Stimulated activated CD8-positive, alpha-beta memory T cell treated with anti-CD3 and anti-CD28 coated beads, Interleukin-15, amount 100 ng/mL, for 4 hours (primary cell): ENCODE data around the gene RFXANK.
"Not testable (repeated sequence)": the region's sequence is repeated elsewhere in the genome, so short reads cannot be mapped to it uniquely, and the experiment has no call there.

Experiments
- DNase-seq, 2 donors: peaks; one replicate each; pipeline ENCODE4 v3.0.0-alpha.2; 2020; ENCODE audit warnings: low read depth in 2 of 2

The RFXANK gene, protein sequence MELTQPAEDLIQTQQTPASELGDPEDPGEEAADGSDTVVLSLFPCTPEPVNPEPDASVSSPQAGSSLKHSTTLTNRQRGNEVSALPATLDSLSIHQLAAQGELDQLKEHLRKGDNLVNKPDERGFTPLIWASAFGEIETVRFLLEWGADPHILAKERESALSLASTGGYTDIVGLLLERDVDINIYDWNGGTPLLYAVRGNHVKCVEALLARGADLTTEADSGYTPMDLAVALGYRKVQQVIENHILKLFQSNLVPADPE

DNA sequence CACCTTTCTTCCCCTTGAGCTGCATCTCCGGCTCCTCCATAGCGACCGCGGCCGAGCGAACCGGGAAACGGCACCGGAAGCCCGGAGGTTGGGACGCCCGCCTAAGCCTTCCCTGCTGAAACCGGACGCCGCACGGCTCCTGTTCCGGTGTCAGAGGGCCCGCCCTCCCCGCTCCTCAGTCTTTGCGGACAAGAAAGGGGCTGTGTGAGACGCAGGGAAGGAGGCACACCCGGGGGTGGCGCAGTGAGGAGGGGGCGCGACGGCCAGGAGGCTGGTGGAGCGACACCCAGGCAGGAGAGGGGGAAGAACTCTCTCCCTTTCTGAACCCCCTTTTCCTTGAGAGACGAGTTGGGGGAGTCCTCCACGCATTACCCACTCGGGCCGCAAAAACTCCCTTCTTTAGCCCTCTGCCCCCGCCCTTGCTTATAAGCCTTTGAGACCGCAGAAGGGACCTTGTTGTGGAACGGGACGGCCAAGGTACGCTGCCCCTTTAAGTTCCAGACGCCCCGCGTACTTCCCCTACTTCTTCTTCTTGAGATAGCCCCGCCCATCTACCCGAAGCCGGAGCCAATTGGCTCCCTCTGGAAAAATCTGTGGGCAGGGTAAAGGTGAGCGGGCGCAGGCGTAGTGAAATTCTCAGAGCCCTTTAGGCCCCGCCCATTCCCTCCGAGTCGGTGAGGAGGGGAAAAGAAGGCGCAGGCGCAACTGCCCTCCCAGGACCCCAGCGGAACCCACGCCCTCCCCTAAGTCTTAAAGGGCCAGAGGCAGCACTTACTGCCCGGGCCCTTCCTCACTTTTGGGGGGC lies at the start of gene RFXANK, which contains the start of gene BORCS8:
RFXANK (plus strand) TSS at position 181 of the 805 bp plus-strand sequence. CDS start 1,689 bp downstream, outside the sequence.
BORCS8 (minus strand) TSS at position 75 of the 805 bp plus-strand sequence; CDS start at position 40, 35 bp downstream.
- peak; percentile 97 to 99 for DNase-seq

DNA sequence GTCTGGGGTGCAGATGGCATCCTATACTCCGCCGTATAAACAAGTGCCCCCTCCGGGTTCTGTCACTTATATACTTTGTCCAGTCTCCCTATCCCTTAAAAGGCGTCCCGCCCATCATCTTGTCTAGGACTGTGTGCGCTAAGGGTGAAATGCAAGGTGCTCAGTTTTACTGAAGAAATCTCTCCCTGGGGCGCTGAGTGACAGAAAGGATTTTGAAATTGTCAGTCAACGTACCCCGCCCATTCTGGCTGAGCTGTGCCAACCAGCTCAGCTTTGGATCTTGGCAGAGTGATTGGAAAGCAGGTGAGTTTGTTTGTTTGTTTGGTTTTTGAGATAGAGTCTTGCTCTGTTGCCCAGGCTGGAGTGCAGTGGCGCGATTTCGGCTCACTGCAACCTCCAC lies 49.7 kb upstream of the RFXANK start:
- DNase-seq: no peak

DNA sequence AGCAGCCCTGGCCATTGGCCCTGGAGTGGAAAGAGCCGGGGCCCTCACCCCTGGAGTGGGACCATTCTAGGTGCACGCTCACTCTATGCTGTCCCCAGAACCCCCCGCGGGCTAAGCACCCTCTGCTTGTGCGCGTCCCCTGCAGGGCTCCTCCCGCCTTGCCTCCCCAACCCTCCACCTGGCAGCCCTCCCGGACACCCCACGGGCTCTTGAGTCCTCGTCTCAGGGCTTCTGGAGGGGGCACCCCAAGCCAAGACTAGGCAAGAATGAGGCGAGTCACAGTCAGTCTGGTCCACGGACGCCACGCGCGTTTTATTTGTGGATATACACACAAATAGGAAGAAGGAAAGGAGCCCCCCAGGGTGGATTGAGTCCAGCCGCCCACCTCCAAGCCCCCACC lies 46.8 kb upstream of the RFXANK start:
- no peak for DNase-seq

DNA sequence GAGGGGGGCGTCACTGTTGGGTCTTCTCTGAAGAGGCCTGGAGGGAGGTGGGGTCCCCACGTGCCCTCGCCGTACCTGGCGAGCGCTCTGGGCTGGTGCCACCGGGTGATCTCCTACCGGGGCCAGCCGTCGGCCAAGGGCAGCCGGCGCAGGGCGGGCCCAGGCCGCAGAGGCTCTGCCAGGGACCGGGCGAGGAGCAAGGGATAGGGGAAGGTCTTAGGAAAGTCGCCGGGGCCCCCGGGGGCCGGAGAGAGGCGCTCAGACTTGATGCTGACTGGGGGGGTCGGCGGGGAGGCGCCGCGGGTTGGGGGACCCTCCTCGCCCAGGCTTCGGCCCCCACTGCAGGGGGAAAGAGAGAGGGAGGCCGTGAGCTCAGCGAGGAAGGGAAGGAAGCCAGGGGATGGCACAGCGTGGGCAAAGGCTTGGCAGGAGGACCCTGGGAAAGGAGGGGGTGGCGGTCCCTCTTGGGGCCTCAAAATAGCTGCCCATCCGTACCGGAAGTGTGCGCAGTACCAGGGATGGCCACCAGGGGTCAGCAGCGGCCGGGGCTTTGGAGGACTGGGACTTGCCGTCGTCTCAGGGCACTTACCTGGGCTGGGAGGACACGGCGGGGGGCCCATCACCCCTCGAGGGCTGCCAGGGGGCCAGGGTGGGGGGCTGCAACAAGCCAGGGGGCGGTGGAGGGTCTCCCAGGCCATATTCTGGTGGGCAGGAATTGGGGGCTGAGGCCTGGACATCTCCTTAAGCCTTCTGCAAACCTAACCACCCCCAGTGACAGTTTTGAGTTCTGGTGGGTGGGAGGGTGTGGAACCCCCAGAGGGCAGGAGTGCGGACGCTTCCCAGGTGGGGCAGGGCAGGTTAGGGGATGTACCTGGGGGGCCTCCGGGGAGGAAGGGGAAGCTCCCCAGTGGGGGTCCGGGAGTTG lies 46.1 kb upstream of the RFXANK start:
- peak; percentile 45 to 55 for DNase-seq

DNA sequence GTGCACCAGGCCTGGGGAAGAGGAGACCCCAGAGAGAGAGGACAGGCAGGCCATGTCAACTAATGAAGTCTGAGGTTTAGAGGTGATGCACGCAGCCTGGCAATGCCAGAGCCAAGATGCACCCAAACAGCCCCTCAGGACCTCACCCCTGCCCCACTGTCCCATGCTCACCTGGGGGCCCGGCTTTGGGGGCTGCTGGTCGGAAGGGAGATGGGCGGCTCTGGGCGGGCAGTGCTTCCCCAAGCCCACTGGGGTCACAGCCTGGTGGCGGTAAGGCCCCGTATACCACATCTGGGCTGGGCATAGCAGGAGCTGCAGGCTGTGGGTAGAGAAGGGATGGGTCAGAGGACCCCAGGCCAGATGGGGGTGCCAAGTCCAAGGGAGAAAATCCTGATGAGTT lies 45.2 kb upstream of the RFXANK start:
- no peak for DNase-seq

DNA sequence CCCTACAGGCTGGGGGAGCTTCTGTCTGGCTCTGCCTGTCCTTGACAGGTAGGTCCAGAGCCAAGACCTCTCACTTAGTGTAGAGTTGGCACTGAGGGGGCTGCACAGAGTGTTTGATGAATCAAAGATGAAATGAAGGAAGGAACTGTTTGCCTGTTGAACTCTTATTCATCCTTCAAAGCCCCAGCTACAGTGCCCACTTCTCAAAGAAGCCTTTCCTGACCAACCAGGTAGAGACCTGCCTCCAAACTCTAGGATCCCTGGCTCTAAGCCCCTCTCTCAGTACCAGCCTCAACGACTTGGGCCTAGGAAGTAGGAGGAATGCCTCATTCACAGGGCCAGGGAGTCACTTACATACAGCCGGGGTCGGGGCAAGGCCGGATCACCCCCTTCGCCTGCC lies 44.7 kb upstream of the RFXANK start:
- no peak for DNase-seq

DNA sequence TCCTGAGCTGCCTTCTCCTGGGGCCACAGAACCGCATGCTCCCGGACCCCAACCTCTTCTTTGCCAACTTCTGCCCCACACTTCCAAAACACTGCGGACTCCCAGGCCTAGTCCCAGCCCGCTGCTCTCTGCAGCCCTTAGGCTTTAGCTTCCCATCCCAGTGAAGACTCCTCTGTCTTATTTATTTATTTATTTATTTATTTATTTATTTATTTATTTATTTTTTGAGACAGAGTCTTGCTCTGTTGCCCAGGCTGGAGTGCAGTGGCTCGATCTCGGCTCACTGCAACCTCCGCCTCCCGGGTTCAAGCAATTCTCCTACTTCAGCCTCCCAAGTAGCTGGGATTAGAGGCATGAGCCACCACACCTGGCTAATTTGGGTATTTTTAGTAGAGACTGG lies 43.6 kb upstream of the RFXANK start:
- not testable (repeated sequence) for DNase-seq

DNA sequence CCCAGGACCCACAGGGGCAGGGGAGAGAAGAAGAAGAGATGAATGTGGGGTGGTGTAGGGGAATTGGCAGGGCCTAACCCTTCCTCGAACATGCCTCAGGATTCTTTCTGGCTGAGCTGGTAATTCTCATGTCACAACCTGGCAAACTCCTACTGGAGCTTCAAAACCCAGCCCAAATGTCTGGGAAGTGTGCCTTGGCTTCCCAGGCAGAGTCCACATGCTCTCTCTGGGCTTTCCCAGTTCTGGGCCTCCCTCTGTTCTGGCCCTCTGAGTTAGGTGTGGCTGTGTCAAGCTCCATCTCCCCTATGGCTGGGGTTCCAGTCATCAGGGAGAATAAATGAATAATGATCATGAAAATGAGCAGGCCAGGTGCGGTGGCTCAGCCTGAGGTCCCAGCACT lies 42.6 kb upstream of the RFXANK start:
- DNase-seq: no peak

DNA sequence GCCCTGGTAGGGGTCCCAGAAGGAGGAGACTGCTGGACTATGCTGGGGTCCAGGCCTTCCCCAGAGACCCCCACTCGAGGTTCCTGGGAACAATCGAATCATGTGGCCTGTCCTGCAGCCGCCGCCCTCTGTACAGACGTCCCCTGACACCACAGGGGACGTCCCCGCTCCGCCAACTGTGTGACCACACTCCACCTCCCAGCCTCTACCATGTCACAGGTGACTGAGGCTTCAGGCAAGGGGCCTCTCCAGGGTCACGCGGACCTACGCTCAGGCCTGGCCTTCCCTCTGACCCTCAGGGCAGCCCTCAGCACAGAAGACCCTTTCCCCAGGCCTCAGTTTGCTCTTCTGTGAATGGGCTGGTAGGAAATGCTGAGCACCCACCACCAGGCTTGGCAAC lies 40.6 kb upstream of the RFXANK start:
- DNase-seq: no peak

DNA sequence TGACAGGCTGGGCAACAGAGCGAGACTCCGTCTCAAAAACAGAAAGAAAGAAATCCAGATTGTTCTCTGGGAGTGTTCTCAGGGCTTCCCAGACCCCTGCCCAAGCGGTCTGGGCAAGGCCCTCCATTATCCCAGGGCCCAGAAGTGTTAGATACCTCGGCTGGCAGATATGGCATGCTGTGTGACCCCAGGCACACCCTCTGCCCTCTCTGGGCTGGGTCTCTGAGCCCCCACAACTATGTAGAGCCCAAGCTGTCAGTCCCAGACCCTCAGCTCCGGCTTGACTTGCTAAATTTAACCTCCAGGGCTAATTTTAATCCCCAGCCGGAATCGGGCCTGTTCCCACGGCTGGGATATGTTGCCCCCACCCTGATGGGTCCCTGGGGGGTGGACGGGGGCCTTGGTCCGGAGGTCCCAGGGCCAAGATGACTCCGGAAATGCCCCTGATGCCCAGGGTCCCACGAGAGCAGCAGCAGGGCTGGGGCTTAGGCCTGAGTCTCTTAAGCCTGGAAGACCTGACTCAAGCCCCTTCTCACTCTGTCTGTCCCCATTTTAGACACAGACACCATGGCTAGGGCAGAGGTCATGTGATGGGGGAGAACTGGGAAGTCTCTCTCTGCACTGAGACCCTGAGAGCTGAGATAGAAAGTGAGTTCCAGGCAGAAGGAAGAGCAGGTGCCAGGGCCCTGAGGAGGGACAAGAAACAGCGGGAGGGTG lies 39.2 kb upstream of the RFXANK start:
- DNase-seq: no peak

DNA sequence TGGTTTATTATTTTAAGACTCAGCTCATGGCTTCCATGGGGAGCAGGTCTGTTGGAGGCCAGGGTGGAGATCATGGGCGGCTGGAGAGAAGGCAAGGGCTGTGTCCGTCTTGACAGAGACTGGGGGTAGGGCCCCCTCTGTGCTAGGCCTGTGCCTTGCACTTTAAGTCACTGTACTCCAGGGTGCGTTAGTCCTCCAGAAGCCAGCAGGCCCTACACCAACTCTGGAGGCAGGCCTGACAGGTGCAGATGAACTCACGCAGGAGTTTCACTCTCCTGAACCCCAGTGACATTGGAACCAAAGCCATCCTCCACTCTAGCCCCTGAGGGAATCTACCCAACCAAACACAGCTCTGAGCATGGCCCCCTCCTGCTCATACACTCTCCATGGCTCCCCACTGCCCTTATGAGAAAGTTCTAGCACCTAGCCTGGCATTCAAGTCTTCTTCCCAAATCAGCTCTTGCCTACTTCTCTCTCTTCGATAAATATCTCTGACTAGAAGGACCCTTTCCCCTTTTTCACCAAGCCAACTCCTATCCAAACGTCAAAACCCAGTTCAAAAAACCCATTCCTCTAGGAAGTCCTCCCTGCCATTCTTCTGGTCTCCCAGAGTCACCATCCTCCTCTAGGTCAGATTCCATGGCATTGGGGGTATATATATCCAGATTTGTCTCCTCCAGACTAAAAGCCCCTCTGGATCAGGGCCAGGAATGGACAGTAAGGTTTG lies 37.1 kb upstream of the RFXANK start:
- DNase-seq: no peak

DNA sequence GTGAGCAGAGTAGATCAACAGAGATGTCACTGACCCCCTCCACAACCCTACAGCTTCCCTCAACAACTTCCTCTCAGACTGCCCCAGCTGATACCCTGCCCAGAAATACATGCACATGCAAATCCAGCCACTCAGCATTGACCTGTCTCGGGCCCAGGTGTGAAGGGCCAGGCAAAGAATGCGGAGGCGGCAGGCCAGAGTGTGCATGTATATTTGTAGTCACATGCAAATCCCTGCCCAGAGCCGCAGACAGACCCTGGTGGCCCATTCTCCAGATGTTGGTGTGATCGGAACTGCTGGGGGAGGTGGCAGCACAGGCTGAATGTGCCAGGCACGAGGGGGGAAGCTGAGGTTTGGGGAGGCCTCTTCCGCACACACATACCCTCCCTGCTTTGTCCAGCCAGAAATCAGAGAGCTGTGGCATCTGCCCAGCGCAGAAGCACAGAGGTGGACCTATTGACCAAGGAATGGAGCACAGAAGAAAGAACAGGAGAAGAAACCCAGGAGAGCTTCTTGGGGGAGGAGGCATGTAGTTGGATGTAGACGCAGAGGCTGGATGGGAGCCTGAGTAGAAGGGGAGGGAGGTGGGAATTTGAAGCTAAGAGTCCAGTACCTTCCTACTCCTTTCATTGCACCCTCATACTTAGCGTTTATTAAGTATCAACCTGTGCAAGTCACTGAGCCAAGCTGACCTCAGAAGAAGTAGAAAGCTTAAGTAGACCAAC lies 36.4 kb upstream of the RFXANK start:
- no peak for DNase-seq

DNA sequence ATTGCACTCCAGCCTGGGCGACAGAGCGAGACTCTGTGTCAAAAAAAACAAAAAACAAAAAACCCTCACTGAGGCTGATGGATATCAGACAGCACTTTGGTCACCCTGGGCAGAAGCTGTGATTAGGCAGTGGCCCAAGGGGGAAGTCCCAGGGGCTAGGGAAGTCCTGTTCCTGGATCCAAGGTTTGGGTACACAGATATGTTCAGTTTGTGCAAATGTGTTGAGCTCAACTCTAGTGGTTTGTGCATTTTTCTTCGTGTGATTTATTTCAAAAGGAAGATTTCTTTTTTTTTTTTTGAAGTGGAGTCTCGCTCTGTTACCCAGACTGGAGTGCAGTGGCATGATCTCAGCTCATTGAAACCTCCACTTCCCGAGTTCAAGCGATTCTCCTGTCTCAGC lies 34.2 kb upstream of the RFXANK start:
- no peak for DNase-seq

DNA sequence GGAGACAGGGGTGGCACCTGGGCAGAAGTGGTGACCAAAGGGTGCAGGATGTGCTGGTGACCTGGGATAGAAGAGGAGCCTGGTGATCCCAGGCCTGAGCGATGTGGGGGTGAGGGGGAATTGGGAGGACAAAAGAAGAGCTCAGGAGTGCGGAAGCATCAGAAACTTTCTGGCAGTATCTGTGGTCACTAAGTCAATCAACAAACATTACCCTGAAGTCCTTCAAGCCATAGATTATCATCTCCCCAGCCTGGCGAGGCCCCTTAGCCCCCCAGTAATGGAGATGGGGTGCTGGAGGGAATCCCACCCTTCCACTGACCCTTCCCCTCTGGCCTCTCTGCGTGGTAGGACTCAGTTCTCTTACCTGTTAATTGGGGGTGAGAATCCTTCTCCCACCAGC lies 32.5 kb upstream of the RFXANK start:
- no peak for DNase-seq

DNA sequence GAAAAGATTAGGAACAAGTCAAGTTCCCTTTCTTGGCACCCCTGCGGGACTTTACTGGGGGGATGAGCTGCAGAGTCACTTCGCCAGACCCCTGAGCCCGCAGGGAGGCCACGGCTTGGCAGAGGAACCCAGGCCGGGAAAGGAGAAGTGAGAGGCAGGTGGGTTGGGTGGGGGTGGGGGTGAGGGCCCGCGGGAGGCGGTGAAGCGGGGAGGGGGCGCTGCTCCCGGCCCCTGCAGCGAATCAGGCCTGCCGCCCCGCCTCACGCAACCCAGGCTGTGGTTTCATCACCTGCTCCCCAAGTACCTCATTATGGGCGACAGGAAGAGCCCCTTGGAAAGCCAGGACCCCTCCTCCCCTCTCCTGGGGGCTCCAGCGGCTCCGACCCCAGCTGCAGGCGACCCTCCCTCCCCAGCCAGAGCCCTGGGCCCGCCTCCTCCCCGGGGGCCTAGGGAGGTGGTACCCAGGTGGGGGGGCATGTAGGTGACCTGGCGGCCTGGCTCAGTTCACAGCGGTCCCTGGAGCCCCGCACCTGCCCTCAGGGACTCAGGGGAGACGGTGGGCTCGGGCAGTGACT lies 31.5 kb upstream of the RFXANK start:
- no peak for DNase-seq

DNA sequence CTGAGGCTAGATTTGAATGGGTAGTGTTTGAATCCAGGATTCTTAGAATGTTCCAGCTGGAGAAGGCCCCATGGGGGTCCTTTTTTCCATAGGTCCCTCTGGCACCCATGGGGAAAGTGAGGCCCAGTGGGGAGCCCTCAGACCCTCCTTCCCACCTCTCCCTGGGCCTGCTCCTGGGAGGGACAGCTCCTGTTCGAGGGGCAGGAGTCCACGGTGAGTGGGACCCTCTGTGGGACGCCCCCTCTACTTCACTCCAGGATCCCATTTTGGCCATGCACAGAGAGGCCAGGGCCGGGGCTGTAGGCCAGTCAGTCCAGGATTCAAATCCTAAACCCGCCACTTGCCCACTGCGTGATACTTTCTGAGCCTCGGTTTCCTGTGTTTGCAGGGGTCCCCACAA lies 29.6 kb upstream of the RFXANK start:
- no peak for DNase-seq

DNA sequence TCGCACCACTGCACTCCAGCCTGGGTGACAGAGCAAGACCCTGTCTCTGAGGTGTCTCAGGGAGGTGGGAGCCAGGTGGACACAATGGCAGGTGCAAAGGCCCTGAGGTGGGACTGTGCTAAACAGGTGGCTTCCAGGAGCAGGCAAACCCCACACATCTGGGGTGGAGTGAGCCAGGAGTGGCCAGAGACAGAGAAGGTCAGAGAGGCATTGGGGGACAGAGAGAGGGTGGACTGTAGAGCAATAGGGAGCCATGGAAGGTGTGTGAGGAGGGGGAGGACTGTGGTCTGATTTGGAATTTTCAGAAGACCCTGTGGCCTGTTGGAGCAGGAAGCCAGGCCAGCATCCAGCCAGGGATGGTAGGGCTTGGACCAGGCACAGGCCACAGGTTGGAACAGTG lies 26.7 kb upstream of the RFXANK start:
- DNase-seq: no peak

DNA sequence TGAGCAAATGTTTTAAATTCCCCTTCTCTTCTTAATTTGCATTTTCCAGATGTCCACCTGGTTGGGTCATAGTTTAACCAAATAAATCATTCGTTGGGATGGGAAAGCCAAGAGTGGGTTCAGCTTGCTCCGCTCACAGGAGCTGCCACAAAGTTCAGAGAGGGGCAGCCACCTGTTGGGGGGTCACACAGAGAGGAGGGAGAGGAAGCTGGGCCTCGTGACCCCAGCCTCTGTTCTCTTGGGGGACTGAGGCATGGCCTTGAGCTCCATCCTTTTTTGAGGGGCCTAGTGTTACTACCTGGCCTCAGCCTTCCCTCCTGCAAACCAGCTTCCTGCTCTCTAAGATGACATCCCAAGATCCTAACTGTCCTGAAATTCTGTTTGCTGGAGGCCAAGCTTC lies 24.4 kb upstream of the RFXANK start:
- DNase-seq: no peak

DNA sequence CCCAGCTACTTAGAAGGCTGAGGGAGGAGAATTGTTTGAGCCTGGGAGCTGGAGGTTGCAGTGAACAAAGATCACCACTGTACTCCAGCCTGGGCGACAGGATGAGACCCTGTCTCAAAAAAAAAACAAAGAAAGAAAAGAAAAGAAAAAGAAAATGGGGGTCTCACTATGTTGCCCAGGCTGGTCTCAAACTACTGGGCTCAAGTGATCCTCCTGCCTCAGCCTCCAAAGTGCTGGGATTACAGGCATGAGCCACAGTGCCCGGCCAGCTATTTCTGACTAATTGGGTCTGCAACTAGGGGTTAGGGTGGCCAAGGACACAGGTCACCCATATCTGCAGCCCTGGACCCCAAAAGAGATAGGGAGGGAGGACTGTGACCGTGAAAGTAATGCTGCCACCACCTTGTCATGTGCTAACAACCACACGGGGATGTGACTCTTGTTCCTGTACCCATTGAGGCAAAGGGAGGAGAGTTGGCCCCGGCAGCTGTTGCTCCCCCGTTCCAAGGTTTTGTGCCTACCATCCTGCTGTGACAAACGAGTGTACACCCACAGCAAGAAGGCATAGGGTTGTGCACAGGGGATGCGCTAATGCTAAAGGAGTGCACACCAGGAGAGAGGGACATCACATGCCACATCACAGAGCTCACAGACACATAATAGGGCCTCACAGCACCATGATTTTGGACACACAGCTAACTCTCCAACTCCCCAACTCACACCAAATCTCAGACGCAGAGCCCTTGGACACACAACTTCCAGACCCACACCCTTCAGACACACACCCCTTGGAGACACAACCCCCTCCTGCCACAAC lies 22.6 kb upstream of the RFXANK start:
- DNase-seq: no peak
